ENCODE results near the gene RTP3.
"Not testable (repeated sequence)": the region's sequence is repeated elsewhere in the genome, so short reads cannot be mapped to it uniquely, and the experiment has no call there.

- TF ChIP-seq CTCF, POLR2A (IDR thresholded peaks at IDR 0.05): not testable (repeated sequence)
Observed at GRCh38 chr3:46538425-46538802, 40.6 kb downstream of the RTP3 start.
